BLaER1 (cell line): ENCODE data around the gene HOXB1.

Experiments
- H3K27ac ChIP-seq: shearing (Covaris generic); formaldehyde crosslinking; 2 replicates; pipeline ENCODE4 v1.8.1; 2022
- H3K27me3 ChIP-seq: shearing (Covaris generic); formaldehyde crosslinking; 2 replicates; pipeline ENCODE4 v1.8.1; 2022
- H3K36me3 ChIP-seq: shearing (Covaris generic); formaldehyde crosslinking; 2 replicates; pipeline ENCODE4 v1.8.1; 2022
- H3K4me1 ChIP-seq: shearing (Covaris generic); formaldehyde crosslinking; 2 replicates; pipeline ENCODE4 v1.8.1; 2022
- H3K4me2 ChIP-seq: shearing (Covaris generic); formaldehyde crosslinking; 2 replicates; pipeline ENCODE4 v1.8.1; 2022
- H3K4me3 ChIP-seq: shearing (Covaris generic); formaldehyde crosslinking; 2 replicates; pipeline ENCODE4 v1.8.1; 2022
- H3K9ac ChIP-seq: shearing (Covaris generic); formaldehyde crosslinking; 2 replicates; pipeline ENCODE4 v1.8.1; 2022
- H3K9me3 ChIP-seq: shearing (Covaris generic); formaldehyde crosslinking; 2 replicates; pipeline ENCODE4 v1.8.1; 2022
- H4K20me1 ChIP-seq: shearing (Covaris generic); formaldehyde crosslinking; 2 replicates; pipeline ENCODE4 v1.8.1; 2022
- Cebpa-rat ChIP-seq: shearing (Covaris generic); IDR thresholded peaks from 2 replicates; pipeline ENCODE4 v1.8.1; 2022

The HOXB1 gene

GRCh38 chr17:48530887-48531272 is at the start of gene HOXB1:
Gene HOXB1, minus strand, starts transcription at chr17:48531011. Its CDS starts 107 bp downstream, at chr17:48530904.
- Histone ChIP-seq H3K4me1 (no peaks in the 10 kb centered on the region), H3K27me3 (peaks cover 27% of the 10 kb centered on the region; the same call in 1 of the 2 replicates), H3K36me3 (no peaks in the 10 kb centered on the region), H4K20me1 (no peaks in the 10 kb centered on the region), H3K4me3 (no peak within 1 kb of the TSS), H3K9ac (no peak within 1 kb of the TSS), H3K27ac (no peak within 1 kb of the TSS), H3K4me2 (no peak within 1 kb of the TSS), H3K9me3 (no peaks in the 10 kb centered on the region)
- no peak for TF ChIP-seq Cebpa-rat

GRCh38 chr17:48579760-48580554 is 49.1 kb upstream of the HOXB1 start:
- Histone ChIP-seq H3K27me3 (peaks cover 100% of the 10 kb centered on the region), H3K4me2 (no peak overlapping the region), H3K4me1 (peaks cover 5% of the 10 kb centered on the region; the same call in 1 of the 2 replicates), H3K36me3 (no peaks in the 10 kb centered on the region), H3K9ac (no peak overlapping the region), H3K27ac (no peak overlapping the region), H3K9me3 (no peaks in the 10 kb centered on the region), H4K20me1 (peaks cover 88% of the 10 kb centered on the region), H3K4me3 (no peak overlapping the region)
- no peak for TF ChIP-seq Cebpa-rat

- Histone ChIP-seq H4K20me1 (peaks cover 91% of the 10 kb centered on the region), H3K4me2 (no peak overlapping the region), H3K9me3 (no peaks in the 10 kb centered on the region), H3K27ac (no peak overlapping the region), H3K4me3 (no peak overlapping the region), H3K36me3 (no peaks in the 10 kb centered on the region), H3K27me3 (peaks cover 100% of the 10 kb centered on the region), H3K4me1 (peaks cover 5% of the 10 kb centered on the region; the same call in 1 of the 2 replicates), H3K9ac (no peak overlapping the region)
- TF ChIP-seq Cebpa-rat, result no peak
Measured at GRCh38 chr17:48579471-48579759, 48.6 kb upstream of the HOXB1 start.

DNA sequence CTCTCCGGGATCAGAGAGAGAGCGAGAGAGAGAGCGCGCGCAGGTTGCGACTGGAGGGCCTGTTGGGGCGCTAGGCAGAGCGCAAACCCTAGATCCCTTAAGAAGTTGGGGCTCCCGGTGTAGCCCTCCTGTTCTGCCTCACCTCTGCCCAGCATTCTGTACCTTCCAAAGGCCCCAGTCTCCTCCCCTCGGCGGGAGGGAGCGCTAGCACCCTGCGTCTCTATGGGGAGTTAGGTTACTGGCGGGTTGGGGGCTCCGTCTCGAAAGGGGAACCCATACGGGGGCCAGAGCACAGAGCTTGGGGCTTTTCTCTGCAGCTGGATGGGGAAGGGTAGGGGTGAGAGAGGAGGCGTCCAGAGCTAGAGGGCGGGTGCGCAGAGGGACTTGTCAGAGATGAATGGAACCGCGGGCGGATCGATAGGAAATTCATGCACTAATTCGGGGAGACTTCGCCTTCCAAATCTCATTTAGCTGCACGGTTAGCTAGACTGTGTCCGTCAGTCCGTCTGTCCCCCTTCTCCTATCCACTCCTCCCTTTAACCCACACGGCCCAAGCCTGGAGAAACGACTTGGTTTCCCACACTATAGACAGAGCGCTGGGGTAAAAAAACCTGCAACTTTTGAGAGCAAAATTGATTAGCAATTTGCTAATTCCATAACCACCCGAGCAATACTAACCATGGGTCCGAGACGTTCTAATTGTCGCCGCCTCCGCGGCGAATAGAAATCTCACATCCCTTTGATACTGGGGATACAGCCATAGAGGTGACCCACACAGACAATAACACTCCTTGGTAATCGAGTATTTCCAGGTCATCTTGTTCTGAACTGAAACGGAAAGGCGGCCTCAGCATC is 48.0 kb upstream of the HOXB1 start:
- Histone ChIP-seq H3K36me3 (no peaks in the 10 kb centered on the region), H3K4me1 (peaks cover 5% of the 10 kb centered on the region; the same call in 1 of the 2 replicates), H3K27me3 (peaks cover 100% of the 10 kb centered on the region), H3K4me3 (no peak overlapping the region), H3K4me2 (no peak overlapping the region), H3K27ac (no peak overlapping the region), H4K20me1 (peaks cover 91% of the 10 kb centered on the region), H3K9ac (no peak overlapping the region), H3K9me3 (no peaks in the 10 kb centered on the region)
- no peak for TF ChIP-seq Cebpa-rat

GRCh38 chr17:48577946-48578615 is 47.3 kb upstream of the HOXB1 start, which contains the start of gene HOXB4:
Gene HOXB4, minus strand, starts transcription at chr17:48578350. Its CDS starts 31 bp downstream, at chr17:48578319.
- H3K9ac ChIP-seq, result no peak within 1 kb of the TSS
- TF ChIP-seq Cebpa-rat, result no peak
- no peak within 1 kb of the TSS for H3K4me3 ChIP-seq
- peaks cover 91% of the 10 kb centered on the region for H4K20me1 ChIP-seq
- H3K36me3 ChIP-seq, result no peaks in the 10 kb centered on the region
- no peaks in the 10 kb centered on the region for H3K9me3 ChIP-seq
- H3K27ac ChIP-seq, result no peak within 1 kb of the TSS
- no peak within 1 kb of the TSS for H3K4me2 ChIP-seq
- peaks cover 5% of the 10 kb centered on the region; the same call in 1 of the 2 replicates for H3K4me1 ChIP-seq
- H3K27me3 ChIP-seq, result peaks cover 100% of the 10 kb centered on the region

GRCh38 chr17:48577330-48577945 is 46.6 kb upstream of the HOXB1 start:
- H3K9ac ChIP-seq, result no peak overlapping the region

GRCh38 chr17:48576479-48577309 is 45.9 kb upstream of the HOXB1 start:
- no peak overlapping the region for H3K4me3 ChIP-seq

More at GRCh38 chr17:48577330-48577945, 46.6 kb upstream of the HOXB1 start:
- Histone ChIP-seq H3K4me2 (no peak overlapping the region), H3K4me3 (no peak overlapping the region), H3K27ac (no peak overlapping the region), H4K20me1 (peaks cover 91% of the 10 kb centered on the region), H3K4me1 (peaks cover 5% of the 10 kb centered on the region; the same call in 1 of the 2 replicates), H3K9me3 (no peaks in the 10 kb centered on the region), H3K27me3 (peaks cover 100% of the 10 kb centered on the region), H3K36me3 (no peaks in the 10 kb centered on the region)
- no peak for TF ChIP-seq Cebpa-rat

DNA sequence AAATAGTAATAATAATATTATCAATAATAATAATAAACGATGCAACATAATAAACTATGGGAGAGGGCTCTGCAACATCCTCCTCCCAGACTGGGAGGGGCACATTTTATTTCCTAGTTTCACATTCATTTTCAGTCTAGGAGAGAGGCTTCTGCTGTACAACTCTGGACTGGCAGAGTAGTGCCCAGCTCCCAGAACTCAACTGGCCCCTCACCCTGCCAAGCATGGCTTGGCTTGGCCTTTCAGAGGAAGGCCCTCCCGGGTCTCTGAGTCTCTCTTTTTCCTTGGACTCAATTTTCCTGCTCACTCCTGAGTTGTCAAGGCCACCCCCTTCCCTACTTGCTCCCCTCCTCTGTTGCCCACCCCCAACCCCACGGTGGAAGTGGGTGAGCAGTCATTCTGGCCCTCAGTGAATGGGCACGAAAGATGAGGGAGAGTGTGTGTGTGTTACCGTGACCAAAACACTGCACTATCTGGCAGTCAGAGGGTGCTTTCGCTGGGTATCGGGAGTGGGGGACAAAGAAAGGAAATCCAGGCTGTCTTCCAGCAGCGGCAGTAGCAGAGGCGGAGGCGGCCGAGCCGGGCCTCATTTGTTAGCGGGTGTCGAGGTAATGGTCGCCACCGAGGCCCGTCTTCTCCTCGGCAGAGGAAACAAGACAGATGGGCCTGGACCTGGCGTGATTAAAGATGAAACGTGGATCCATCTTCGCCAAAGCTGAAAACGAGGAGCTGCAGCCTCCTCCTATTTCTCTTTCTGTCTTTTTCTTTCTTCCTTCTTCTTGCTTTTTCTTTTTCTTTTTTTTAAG is 45.1 kb upstream of the HOXB1 start:
- H3K27me3 ChIP-seq, result peaks cover 100% of the 10 kb centered on the region
- no peaks in the 10 kb centered on the region for H3K4me1 ChIP-seq
- no peaks in the 10 kb centered on the region for H3K36me3 ChIP-seq
- H3K9ac ChIP-seq, result no peak overlapping the region
- H3K4me3 ChIP-seq, result no peak overlapping the region
- no peak overlapping the region for H3K4me2 ChIP-seq
- peaks cover 91% of the 10 kb centered on the region for H4K20me1 ChIP-seq
- no peak for TF ChIP-seq Cebpa-rat
- H3K27ac ChIP-seq, result no peak overlapping the region
- no peaks in the 10 kb centered on the region for H3K9me3 ChIP-seq

More at GRCh38 chr17:48576479-48577309, 45.9 kb upstream of the HOXB1 start:
- H3K9me3 ChIP-seq, result no peaks in the 10 kb centered on the region
- H3K36me3 ChIP-seq, result no peaks in the 10 kb centered on the region
- peaks cover 91% of the 10 kb centered on the region for H4K20me1 ChIP-seq
- no peak overlapping the region for H3K4me2 ChIP-seq
- no peak overlapping the region for H3K27ac ChIP-seq
- H3K27me3 ChIP-seq, result peaks cover 100% of the 10 kb centered on the region
- no peak overlapping the region for H3K9ac ChIP-seq
- H3K4me1 ChIP-seq, result no peaks in the 10 kb centered on the region
- TF ChIP-seq Cebpa-rat, result no peak
